ENCODE results near the gene ATP6V0C.
"Not testable (repeated sequence)": the region's sequence is repeated elsewhere in the genome, so short reads cannot be mapped to it uniquely, and the experiment has no call there.

The ATP6V0C gene

GRCh38 chr16:2529961-2530628 lies 16.3 kb downstream of the ATP6V0C start:
- no peak for DNase-seq

GRCh38 chr16:2530629-2531318 lies 17.0 kb downstream of the ATP6V0C start:
- no peak for DNase-seq

GRCh38 chr16:2531371-2531695 lies 17.6 kb downstream of the ATP6V0C start, which contains the start of gene CEMP1:
Gene CEMP1 (minus strand): TSS chr16:2531408. CDS start chr16:2531073, 335 bp downstream.
- no peak for DNase-seq

- DNase-seq: peak; percentile 97
Measured at GRCh38 chr16:2531696-2532493, 18.1 kb downstream of the ATP6V0C start.

GRCh38 chr16:2532494-2533141 lies 18.9 kb downstream of the ATP6V0C start:
- DNase-seq: peak; percentile 80

- not testable (repeated sequence) for DNase-seq
Measured at GRCh38 chr16:2533142-2533755, 19.5 kb downstream of the ATP6V0C start.

- no peak for DNase-seq
Measured at GRCh38 chr16:2533912-2534311, 20.2 kb downstream of the ATP6V0C start.

GRCh38 chr16:2534335-2534734 lies 20.6 kb downstream of the ATP6V0C start:
- DNase-seq: not testable (repeated sequence)

- DNase-seq: no peak
Measured at GRCh38 chr16:2535625-2536013, 21.9 kb downstream of the ATP6V0C start.

GRCh38 chr16:2537451-2538379 lies 24.0 kb downstream of the ATP6V0C start, which contains the start of gene PDPK1:
Gene PDPK1 (plus strand): TSS chr16:2538021. CDS start chr16:2538113, 92 bp downstream.
- DNase-seq: peak; percentile 94

- DNase-seq: not testable (repeated sequence)
Measured at GRCh38 chr16:2539192-2539844, 25.6 kb downstream of the ATP6V0C start.

- DNase-seq: not testable (repeated sequence)
Measured at GRCh38 chr16:2539845-2540458, 26.2 kb downstream of the ATP6V0C start.

GRCh38 chr16:2540912-2541311 lies 27.2 kb downstream of the ATP6V0C start:
- DNase-seq: not testable (repeated sequence)

GRCh38 chr16:2541409-2541808 lies 27.7 kb downstream of the ATP6V0C start:
- not testable (repeated sequence) for DNase-seq

GRCh38 chr16:2543771-2544170 lies 30.0 kb downstream of the ATP6V0C start:
- DNase-seq: not testable (repeated sequence)

- not testable (repeated sequence) for DNase-seq
Measured at GRCh38 chr16:2550283-2550878, 36.6 kb downstream of the ATP6V0C start.

GRCh38 chr16:2551420-2551889 lies 37.7 kb downstream of the ATP6V0C start:
- not testable (repeated sequence) for DNase-seq

- DNase-seq: not testable (repeated sequence)
Measured at GRCh38 chr16:2554709-2555425, 41.1 kb downstream of the ATP6V0C start.

GRCh38 chr16:2557150-2557549 lies 43.4 kb downstream of the ATP6V0C start:
- not testable (repeated sequence) for DNase-seq
